AG04449 (cell line): ENCODE measurements around the gene HIC1.

ENCODE experiments used
- CTCF ChIA-PET: fragments of 350-600 bp; formaldehyde crosslinking; extraction: SDS; loops from one replicate; lab custom pipeline; 2021; ENCODE audit warnings: antibody characterized with exemption; lab: Yijun Ruan, JAX
- POLR2A ChIA-PET: fragments of 400-600, 350-600 bp; formaldehyde crosslinking; extraction: SDS; loops from one replicate; lab custom pipeline; 2020; ENCODE audit warnings: antibody characterized with exemption, inconsistent platforms; lab: Yijun Ruan, JAX
- DNase-seq: peaks from one replicate; pipeline ENCODE4 v3.0.0-alpha.2; 2010; ENCODE audit warnings: low read depth, low spot score
- H3K4me3 ChIP-seq: 2 replicates; pipeline ENCODE4 v1.5.1; 2011; ENCODE audit warnings: low read depth, mild to moderate bottlenecking, control low read depth, low read length
- TF ChIP-seq, protein P1 (sequence below): IDR thresholded peaks from one replicate; pipeline ENCODE4 v1.5.1; 2011; ENCODE audit warnings: mild to moderate bottlenecking, moderate library complexity, low read length, control low read depth, inconsistent platforms; ENCODE audit not compliant: insufficient read depth; ENCODE audit errors: missing control alignments

The HIC1 gene

DNA sequence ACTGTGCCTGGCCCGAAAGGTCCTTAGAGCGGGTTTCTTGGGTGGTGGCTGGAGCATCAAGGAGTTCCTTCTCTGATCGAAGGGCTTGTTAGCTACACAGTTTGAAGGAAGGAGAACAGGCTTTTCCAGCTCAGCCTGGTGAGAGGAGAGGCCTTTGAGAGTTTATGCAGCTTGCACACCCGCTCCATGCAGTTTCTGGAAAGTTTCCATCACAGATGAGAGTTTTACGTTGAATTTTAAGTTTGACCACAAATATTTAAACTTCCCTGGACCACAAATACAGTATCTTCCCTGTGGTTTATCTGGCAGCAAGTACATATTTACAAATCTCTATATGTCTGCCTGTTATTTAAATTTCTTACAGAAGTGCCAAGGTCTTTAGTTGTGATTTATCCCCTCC is 56.8 kb downstream of the HIC1 start:
- TF ChIP-seq, protein P1, sequence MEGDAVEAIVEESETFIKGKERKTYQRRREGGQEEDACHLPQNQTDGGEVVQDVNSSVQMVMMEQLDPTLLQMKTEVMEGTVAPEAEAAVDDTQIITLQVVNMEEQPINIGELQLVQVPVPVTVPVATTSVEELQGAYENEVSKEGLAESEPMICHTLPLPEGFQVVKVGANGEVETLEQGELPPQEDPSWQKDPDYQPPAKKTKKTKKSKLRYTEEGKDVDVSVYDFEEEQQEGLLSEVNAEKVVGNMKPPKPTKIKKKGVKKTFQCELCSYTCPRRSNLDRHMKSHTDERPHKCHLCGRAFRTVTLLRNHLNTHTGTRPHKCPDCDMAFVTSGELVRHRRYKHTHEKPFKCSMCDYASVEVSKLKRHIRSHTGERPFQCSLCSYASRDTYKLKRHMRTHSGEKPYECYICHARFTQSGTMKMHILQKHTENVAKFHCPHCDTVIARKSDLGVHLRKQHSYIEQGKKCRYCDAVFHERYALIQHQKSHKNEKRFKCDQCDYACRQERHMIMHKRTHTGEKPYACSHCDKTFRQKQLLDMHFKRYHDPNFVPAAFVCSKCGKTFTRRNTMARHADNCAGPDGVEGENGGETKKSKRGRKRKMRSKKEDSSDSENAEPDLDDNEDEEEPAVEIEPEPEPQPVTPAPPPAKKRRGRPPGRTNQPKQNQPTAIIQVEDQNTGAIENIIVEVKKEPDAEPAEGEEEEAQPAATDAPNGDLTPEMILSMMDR, result no peak
- no peak overlapping the region for H3K4me3 ChIP-seq
- peak; percentile 90 for DNase-seq
- ChIA-PET CTCF (interaction anchor here (1.1 to 3.7 kb wide), 4 partner anchors 10 to 21 kb away, joined by 3 to 15 read pairs (median 4); no protein-coding TSS in a partner anchor), POLR2A (interaction anchor here (1.0 kb wide), 1 partner anchor 25 kb away, joined by 3 read pairs; no protein-coding TSS in a partner anchor)
